HCEC 1CT (cell line): ENCODE results near the gene ADCY1.

ENCODE experiments used
- DNase-seq: peaks from one replicate; pipeline ENCODE4 v3.0.0-alpha.2; 2017

The ADCY1 gene

GRCh38 chr7:45681596-45682357 is 107.6 kb downstream of the ADCY1 start:
- no peak for DNase-seq

- no peak for DNase-seq
These were observed 108.2 kb downstream of the ADCY1 start for GRCh38 chr7:45682358-45682735.

GRCh38 chr7:45682836-45683555 is 108.8 kb downstream of the ADCY1 start:
- DNase-seq = no peak

GRCh38 chr7:45683556-45684148 is 109.5 kb downstream of the ADCY1 start:
- DNase-seq = no peak

GRCh38 chr7:45684910-45685618 is 110.9 kb downstream of the ADCY1 start:
- no peak for DNase-seq

- DNase-seq = no peak
These were observed 111.6 kb downstream of the ADCY1 start for GRCh38 chr7:45685619-45686240.

- no peak for DNase-seq
These were observed 112.4 kb downstream of the ADCY1 start for GRCh38 chr7:45686441-45687184.

- DNase-seq = no peak
These were observed 113.0 kb downstream of the ADCY1 start for GRCh38 chr7:45687185-45687560.

- DNase-seq = no peak
These were observed 113.6 kb downstream of the ADCY1 start for GRCh38 chr7:45687721-45688120.

- no peak for DNase-seq
These were observed 114.2 kb downstream of the ADCY1 start for GRCh38 chr7:45688382-45688781.

- DNase-seq = peak; percentile 91
These were observed 115.0 kb downstream of the ADCY1 start for GRCh38 chr7:45689011-45689796.

GRCh38 chr7:45689797-45690761 is 115.9 kb downstream of the ADCY1 start:
- DNase-seq = no peak

- DNase-seq = no peak
These were observed 116.6 kb downstream of the ADCY1 start for GRCh38 chr7:45690762-45691150.

- no peak for DNase-seq
These were observed 117.0 kb downstream of the ADCY1 start for GRCh38 chr7:45691155-45691656.

GRCh38 chr7:45692031-45692430 is 117.9 kb downstream of the ADCY1 start:
- no peak for DNase-seq

- DNase-seq = no peak
These were observed 121.3 kb downstream of the ADCY1 start for GRCh38 chr7:45695249-45695995.

- DNase-seq = no peak
These were observed 122.3 kb downstream of the ADCY1 start for GRCh38 chr7:45696476-45696875.

GRCh38 chr7:45697576-45698136 is 123.5 kb downstream of the ADCY1 start:
- peak; percentile 47 for DNase-seq
